Calu3 (cell line): ENCODE measurements around the gene OTOP2. TPM values are rescaled to one million over a fixed set of nuclear protein-coding genes. Genes with fewer than 3 reads are reported as not detected.

ENCODE experiments used
- Bru-seq: library from RNA; stranded (reverse); fragments of 400-500 nt; gene quantifications from one replicate; lab custom pipeline; 2021; lab: Mats Ljungman, UMichigan
- BruChase-seq, 2 experiments: library from RNA; stranded (reverse); fragments of 400-500 nt; gene quantifications; one replicate each; lab custom pipeline; 2021; lab: Mats Ljungman, UMichigan
- BruUV-seq: library from RNA; stranded (reverse); fragments of 400-500 nt; replicated peaks from 2 replicates; lab custom pipeline; 2021; lab: Mats Ljungman, UMichigan
- CTCF ChIA-PET: fragments of 300-600 bp; sonication (Branson Sonifier 250); formaldehyde crosslinking; loops from one replicate; lab custom pipeline; 2022; ENCODE audit warnings: antibody characterized with exemption; lab: Charles Lee
- DNase-seq: peaks from one replicate; pipeline ENCODE4 v3.0.0; 2022
- H3K27ac Mint-ChIP-seq: one replicate; pipeline ENCODE4 v1.8.0; 2022; ENCODE audit warnings: mixed read lengths; ENCODE audit not compliant: unreplicated experiment
- H3K27me3 Mint-ChIP-seq: one replicate; pipeline ENCODE4 v1.8.0; 2022; ENCODE audit warnings: mixed read lengths; ENCODE audit not compliant: unreplicated experiment
- H3K36me3 Mint-ChIP-seq: one replicate; pipeline ENCODE4 v1.8.0; 2022; ENCODE audit warnings: mild to moderate bottlenecking, moderate library complexity, mixed read lengths; ENCODE audit not compliant: insufficient read depth, unreplicated experiment
- H3K4me1 Mint-ChIP-seq: one replicate; pipeline ENCODE4 v1.8.0; 2022; ENCODE audit warnings: mild to moderate bottlenecking, low read depth, mixed read lengths; ENCODE audit not compliant: unreplicated experiment
- H3K4me3 Mint-ChIP-seq: one replicate; pipeline ENCODE4 v1.8.0; 2022; ENCODE audit warnings: mild to moderate bottlenecking, low read depth, moderate library complexity, mixed read lengths; ENCODE audit not compliant: unreplicated experiment
- H3K9me3 Mint-ChIP-seq: one replicate; pipeline ENCODE4 v1.8.0; 2022; ENCODE audit warnings: low read depth, mixed read lengths; ENCODE audit not compliant: unreplicated experiment
- CTCF ChIP-seq: fragments of 200-600 bp; IDR thresholded peaks from one replicate; pipeline ENCODE4 v1.8.0; 2022; ENCODE audit warnings: antibody characterized with exemption; ENCODE audit not compliant: unreplicated experiment
- intact Hi-C: fragments of 100-400 bp; cut with micrococcal nuclease; formaldehyde crosslinking; loops from one replicate; pipeline ENCODE4 v1.10.0; 2022; ENCODE audit not compliant: unreplicated experiment
- long read RNA-seq: library from polyadenylated mRNA; stranded (forward); transcript quantifications from one replicate; pipeline ENCODE4 v2.0.0, GENCODE V29; 2022
- total RNA-seq: library from RNA; stranded (reverse); gene quantifications from 2 replicates; pipeline ENCODE4 v1.2.3, GENCODE V29; 2022

OTOP2 gene, protein sequence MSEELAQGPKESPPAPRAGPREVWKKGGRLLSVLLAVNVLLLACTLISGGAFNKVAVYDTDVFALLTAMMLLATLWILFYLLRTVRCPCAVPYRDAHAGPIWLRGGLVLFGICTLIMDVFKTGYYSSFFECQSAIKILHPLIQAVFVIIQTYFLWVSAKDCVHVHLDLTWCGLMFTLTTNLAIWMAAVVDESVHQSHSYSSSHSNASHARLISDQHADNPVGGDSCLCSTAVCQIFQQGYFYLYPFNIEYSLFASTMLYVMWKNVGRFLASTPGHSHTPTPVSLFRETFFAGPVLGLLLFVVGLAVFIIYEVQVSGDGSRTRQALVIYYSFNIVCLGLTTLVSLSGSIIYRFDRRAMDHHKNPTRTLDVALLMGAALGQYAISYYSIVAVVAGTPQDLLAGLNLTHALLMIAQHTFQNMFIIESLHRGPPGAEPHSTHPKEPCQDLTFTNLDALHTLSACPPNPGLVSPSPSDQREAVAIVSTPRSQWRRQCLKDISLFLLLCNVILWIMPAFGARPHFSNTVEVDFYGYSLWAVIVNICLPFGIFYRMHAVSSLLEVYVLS
- total RNA-seq (not detected in 2 replicates), Bru-seq, nascent RNA (not detected), BruChase-seq, experiment 1, labeled RNA remaining after a 6-hour chase (not detected), BruChase-seq, experiment 2, labeled RNA remaining after a 2-hour chase (not detected)
- long read RNA-seq, result 0 reads

DNA sequence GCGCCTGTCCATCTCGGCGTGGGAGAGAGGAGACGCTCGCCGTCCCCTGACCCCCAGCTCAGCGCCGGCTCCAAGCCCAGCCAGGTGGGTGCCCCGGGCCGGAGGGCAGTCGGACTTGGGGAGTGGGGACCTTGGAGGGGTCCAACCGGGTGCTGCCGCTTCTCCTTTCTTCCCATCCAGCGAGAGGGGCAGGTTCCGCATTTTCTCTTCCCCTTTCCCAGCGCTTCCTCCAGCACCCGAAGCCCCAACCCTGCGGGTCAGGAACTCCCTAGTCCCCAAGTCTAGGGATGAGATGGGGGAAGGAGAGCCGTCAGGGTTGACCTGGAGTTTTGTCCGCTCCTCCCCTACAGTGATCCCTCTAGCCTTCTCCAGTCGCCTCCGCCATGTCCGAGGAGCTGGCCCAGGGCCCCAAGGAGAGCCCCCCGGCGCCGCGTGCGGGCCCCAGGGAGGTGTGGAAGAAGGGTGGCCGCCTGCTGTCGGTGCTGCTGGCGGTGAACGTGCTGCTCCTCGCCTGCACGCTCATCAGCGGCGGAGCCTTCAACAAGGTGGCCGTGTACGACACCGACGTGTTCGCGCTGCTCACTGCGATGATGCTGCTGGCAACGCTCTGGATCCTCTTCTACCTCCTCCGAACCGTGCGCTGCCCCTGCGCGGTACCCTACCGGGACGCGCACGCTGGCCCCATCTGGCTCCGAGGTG lies at the start of gene OTOP2:
TSS of gene OTOP2 (plus strand) at position 24 of the 699 bp plus-strand sequence. CDS start at position 384, 360 bp downstream.
- no peaks in the 10 kb centered on the region for H3K9me3 Mint-ChIP-seq
- intact Hi-C loops, result no loop called here
- BruUV-seq, result no TSS peak
- CTCF ChIA-PET, result interaction anchor here (0.5 to 1.4 kb wide), 6 partner anchors 16 to 51 kb away, joined by 3 to 11 read pairs (median 6); partner anchors contain the start of gene FDXR
- H3K27ac Mint-ChIP-seq, result no peak within 1 kb of the TSS
- no peak for DNase-seq
- TF ChIP-seq CTCF, result no peak
- H3K4me3 Mint-ChIP-seq, result peak within 1 kb of the TSS; percentile 61
- peaks cover 3% of the 10 kb centered on the region for H3K36me3 Mint-ChIP-seq
- peaks cover 7% of the 10 kb centered on the region for H3K4me1 Mint-ChIP-seq
- peaks cover 90% of the 10 kb centered on the region for H3K27me3 Mint-ChIP-seq

DNA sequence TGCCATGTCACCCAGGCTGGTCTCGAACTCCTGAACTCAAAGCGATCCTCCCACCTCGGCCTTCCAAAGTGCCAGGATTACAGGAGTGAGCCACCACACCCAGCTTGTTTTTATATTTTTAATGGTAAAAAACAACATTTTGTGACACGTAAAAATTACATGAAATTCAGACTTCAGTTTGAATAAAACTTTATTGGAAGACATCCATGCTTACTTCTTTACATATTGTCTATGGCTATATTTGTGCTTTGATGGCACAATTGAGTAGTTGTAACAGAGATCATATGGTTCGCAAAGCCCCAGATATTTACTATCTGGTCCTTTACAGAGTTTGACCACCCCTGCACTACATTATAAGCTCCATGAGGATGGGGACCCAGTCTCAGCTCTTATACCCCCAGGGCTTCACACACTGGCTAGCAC lies 49.4 kb upstream of the OTOP2 start:
- Mint-ChIP-seq H3K27me3 (no peaks in the 10 kb centered on the region), H3K36me3 (peaks cover 23% of the 10 kb centered on the region), H3K9me3 (no peaks in the 10 kb centered on the region), H3K27ac (no peak overlapping the region), H3K4me3 (no peak overlapping the region), H3K4me1 (peaks cover 41% of the 10 kb centered on the region)
- intact Hi-C loops, result no loop called here
- CTCF ChIA-PET, result interaction anchor here (0.6 kb wide), 1 partner anchor 44 kb away, joined by 3 read pairs; no protein-coding TSS in a partner anchor
- TF ChIP-seq CTCF, result no peak
- no TSS peak for BruUV-seq
- DNase-seq, result no peak

- intact Hi-C loops, result no loop called here
- DNase-seq, result peak; percentile 32
- CTCF ChIA-PET, result interaction anchor here (0.6 kb wide), 1 partner anchor 43 kb away, joined by 3 read pairs; no protein-coding TSS in a partner anchor
- no peak for TF ChIP-seq CTCF
- Mint-ChIP-seq H3K4me1 (peaks cover 46% of the 10 kb centered on the region), H3K36me3 (peaks cover 23% of the 10 kb centered on the region), H3K4me3 (no peak overlapping the region), H3K27ac (no peak overlapping the region), H3K27me3 (no peaks in the 10 kb centered on the region), H3K9me3 (no peaks in the 10 kb centered on the region)
- BruUV-seq, result no TSS peak
These were observed 48.7 kb upstream of the OTOP2 start for GRCh38 chr17:74875155-74875976.
